Measurements from ENCODE around the gene POLR3B. TPM values are rescaled to one million over a fixed set of nuclear protein-coding genes. Genes with fewer than 3 reads are reported as not detected.

POLR3B gene
- total and polyA plus RNA-seq, 2 experiments from 2014 or later, result 8.3 to 13.7 TPM

DNA sequence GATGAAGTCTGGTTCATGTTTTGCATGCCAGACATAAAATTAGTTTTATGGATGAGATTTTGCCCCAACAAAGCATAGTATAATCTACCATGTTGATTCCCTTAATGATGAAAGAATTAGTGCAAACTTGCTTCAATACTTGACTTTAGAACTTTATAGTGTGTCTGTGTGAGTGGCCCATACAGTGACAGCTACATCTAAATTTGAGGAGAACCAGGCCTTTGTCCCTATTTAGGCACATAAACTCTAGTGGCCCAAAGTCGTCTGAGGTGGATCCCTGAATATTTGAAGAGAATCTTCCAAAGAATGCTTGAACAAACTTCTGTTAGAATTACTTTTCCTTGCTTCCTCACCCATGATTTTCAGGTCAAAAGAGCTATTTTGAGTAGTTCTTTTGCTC, 70.4 kb downstream of the POLR3B start:
- Histone ChIP-seq H2AFZ (no peak overlapping the region), H3K4me3 (no peak overlapping the region), H3F3A (ENCODE audit: insufficient read depth) (no peaks in the 10 kb centered on the region; the same call in 1 of the 2 replicates), H3K27ac (no peak overlapping the region), H4K20me1 (ENCODE audit: insufficient read depth) (no peaks in the 10 kb centered on the region), H3K4me2 (ENCODE audit: unreplicated experiment) (no peak overlapping the region), H3K9ac (no peak overlapping the region), H3K36me3 (ENCODE audit: low read depth) (peaks cover 15% of the 10 kb centered on the region; the same call in 1 of the 2 replicates), H3K9me2 (ENCODE audit: insufficient read depth) (no peaks in the 10 kb centered on the region), H3K27me3 (replicated peaks; ENCODE audit: insufficient read depth) (no peaks in the 10 kb centered on the region), H3K9me3 (ENCODE audit: low read depth) (no peaks in the 10 kb centered on the region), H3K79me2 (ENCODE audit: insufficient read depth) (no peaks in the 10 kb centered on the region), H3K4me1 (ENCODE audit: insufficient read depth) (no peaks in the 10 kb centered on the region)
- in situ Hi-C loops (cut with MboI), result no loop called here
- WGBS, 2 experiments (ENCODE audit: low coverage in 1 of 2, low lambda C conversion rate in 2 of 2, missing lambda C conversion rate in 2 of 2), result 54 to 57% methylated on average over 1 of the region's 1 CpG
- no peak for DNase-seq
- TF ChIP-seq EZH2 (IDR thresholded peaks at IDR 0.05; ENCODE audit: insufficient read depth, poor library complexity, severe bottlenecking) (no peak), EZH2phosphoT487 (IDR thresholded peaks at IDR 0.05; ENCODE audit: insufficient read depth, low read depth) (no peak)

DNA sequence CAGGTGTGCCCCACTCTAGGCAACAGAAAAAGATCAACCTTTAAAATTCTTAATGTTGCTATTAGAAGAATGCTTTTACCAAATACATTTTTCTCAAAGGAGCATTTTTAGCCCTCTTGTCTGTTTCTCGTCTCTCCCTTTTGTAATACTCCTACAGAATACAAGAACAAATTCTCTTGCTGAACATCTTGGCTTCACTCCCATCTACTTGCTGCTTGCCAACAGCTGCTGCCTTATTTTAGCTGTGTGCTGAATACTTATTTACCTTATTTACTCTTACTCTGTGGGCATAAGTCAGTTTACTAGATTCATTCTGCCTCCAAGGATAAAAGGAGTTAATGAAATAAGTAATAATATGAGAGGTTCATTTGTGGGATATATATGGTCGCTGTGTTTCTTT, 70.8 kb downstream of the POLR3B start:
- WGBS, 2 experiments (ENCODE audit: low coverage in 1 of 2, low lambda C conversion rate in 2 of 2, missing lambda C conversion rate in 2 of 2), result 68 to 70% methylated on average over 2 of the region's 2 CpGs
- no peak for DNase-seq
- in situ Hi-C loops (cut with MboI), result no loop called here
- Histone ChIP-seq H3K36me3 (ENCODE audit: low read depth) (peaks cover 15% of the 10 kb centered on the region; the same call in 1 of the 2 replicates), H3K27ac (no peak overlapping the region), H4K20me1 (ENCODE audit: insufficient read depth) (no peaks in the 10 kb centered on the region), H3K9ac (no peak overlapping the region), H3K27me3 (replicated peaks; ENCODE audit: insufficient read depth) (no peaks in the 10 kb centered on the region), H2AFZ (no peak overlapping the region), H3K9me2 (ENCODE audit: insufficient read depth) (no peaks in the 10 kb centered on the region), H3K4me1 (ENCODE audit: insufficient read depth) (no peaks in the 10 kb centered on the region), H3K4me3 (no peak overlapping the region), H3K79me2 (ENCODE audit: insufficient read depth) (no peaks in the 10 kb centered on the region), H3F3A (ENCODE audit: insufficient read depth) (no peaks in the 10 kb centered on the region; the same call in 1 of the 2 replicates), H3K4me2 (ENCODE audit: unreplicated experiment) (no peak overlapping the region), H3K9me3 (ENCODE audit: low read depth) (no peaks in the 10 kb centered on the region)
- TF ChIP-seq EZH2phosphoT487 (IDR thresholded peaks at IDR 0.05; ENCODE audit: insufficient read depth, low read depth), result no peak
- no peak for TF ChIP-seq EZH2 (IDR thresholded peaks at IDR 0.05; ENCODE audit: insufficient read depth, poor library complexity, severe bottlenecking)

DNA sequence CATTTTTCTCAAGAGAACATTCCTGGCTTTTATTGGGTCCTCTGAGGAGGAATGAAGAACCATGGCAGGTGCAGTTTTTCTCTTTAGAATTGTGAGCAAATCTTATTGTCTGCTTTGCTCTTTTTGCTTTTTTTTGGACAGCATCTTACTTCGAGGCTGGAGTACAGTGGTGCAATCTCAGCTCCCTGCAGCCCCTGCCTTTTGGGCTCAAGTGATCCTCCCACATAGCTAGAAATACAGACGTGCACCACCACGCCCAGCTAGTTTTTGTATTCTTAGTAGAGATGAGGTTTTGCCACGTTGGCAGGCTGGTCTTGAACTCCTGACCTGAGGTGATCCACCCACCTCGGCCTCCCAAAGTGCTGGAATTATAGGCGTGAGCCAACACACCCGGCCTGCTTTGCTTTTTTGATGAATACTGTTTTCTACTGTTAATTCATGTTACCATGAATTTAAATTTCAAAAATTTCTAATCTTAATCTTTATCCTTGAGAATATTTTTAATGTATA, 71.5 kb downstream of the POLR3B start:
- 84 to 85% methylated on average over 7 of the region's 7 CpGs for WGBS, 2 experiments (ENCODE audit: low coverage in 1 of 2, low lambda C conversion rate in 2 of 2, missing lambda C conversion rate in 2 of 2)

DNA sequence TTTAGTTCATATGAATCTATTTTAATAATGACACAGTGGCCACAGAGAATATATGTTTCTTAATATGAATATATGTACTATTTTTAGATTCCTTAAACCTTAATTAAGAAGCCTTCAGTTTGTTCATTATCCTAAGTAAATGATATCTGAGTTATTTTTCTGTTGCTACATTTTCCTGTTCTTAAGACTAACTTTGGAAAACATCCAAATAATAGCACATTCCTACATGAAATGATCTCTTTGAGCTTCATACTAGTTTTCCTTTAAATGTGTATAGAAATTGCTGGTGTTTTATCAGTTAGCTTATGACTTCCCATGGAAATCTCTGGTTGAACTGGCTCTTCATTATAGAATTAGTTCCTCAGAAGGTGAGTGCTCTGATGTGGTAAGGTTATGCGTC, 72.1 kb downstream of the POLR3B start:
- 100% methylated on average over 1 of the region's 1 CpG for WGBS, 2 experiments (ENCODE audit: low coverage in 1 of 2, low lambda C conversion rate in 2 of 2, missing lambda C conversion rate in 2 of 2)

More for the DNA sequence above, 71.5 kb downstream of the POLR3B start:
- Histone ChIP-seq H2AFZ (no peak overlapping the region), H3K4me1 (ENCODE audit: insufficient read depth) (no peaks in the 10 kb centered on the region), H4K20me1 (ENCODE audit: insufficient read depth) (no peaks in the 10 kb centered on the region), H3K9me3 (ENCODE audit: low read depth) (no peaks in the 10 kb centered on the region), H3K27ac (no peak overlapping the region), H3K4me2 (ENCODE audit: unreplicated experiment) (no peak overlapping the region), H3K27me3 (replicated peaks; ENCODE audit: insufficient read depth) (no peaks in the 10 kb centered on the region), H3K9me2 (ENCODE audit: insufficient read depth) (no peaks in the 10 kb centered on the region), H3K9ac (no peak overlapping the region), H3K36me3 (ENCODE audit: low read depth) (peaks cover 15% of the 10 kb centered on the region; the same call in 1 of the 2 replicates), H3F3A (ENCODE audit: insufficient read depth) (no peaks in the 10 kb centered on the region; the same call in 1 of the 2 replicates), H3K79me2 (ENCODE audit: insufficient read depth) (no peaks in the 10 kb centered on the region), H3K4me3 (no peak overlapping the region)
- DNase-seq, result no peak
- no peak for TF ChIP-seq EZH2 (IDR thresholded peaks at IDR 0.05; ENCODE audit: insufficient read depth, poor library complexity, severe bottlenecking)
- no peak for TF ChIP-seq EZH2phosphoT487 (IDR thresholded peaks at IDR 0.05; ENCODE audit: insufficient read depth, low read depth)
- in situ Hi-C loops (cut with MboI), result no loop called here

More for the DNA sequence above, 72.1 kb downstream of the POLR3B start:
- in situ Hi-C loops (cut with MboI), result no loop called here
- no peaks in the 10 kb centered on the region for H3K9me3 ChIP-seq (ENCODE audit: low read depth)
- no peaks in the 10 kb centered on the region; the same call in 1 of the 2 replicates for H3F3A ChIP-seq (ENCODE audit: insufficient read depth)
- no peak overlapping the region for H3K9ac ChIP-seq
- TF ChIP-seq EZH2 (IDR thresholded peaks at IDR 0.05; ENCODE audit: insufficient read depth, poor library complexity, severe bottlenecking) (no peak), EZH2phosphoT487 (IDR thresholded peaks at IDR 0.05; ENCODE audit: insufficient read depth, low read depth) (no peak)
- no peaks in the 10 kb centered on the region for H3K27me3 ChIP-seq (replicated peaks; ENCODE audit: insufficient read depth)
- H3K27ac ChIP-seq, result no peak overlapping the region
- H3K36me3 ChIP-seq (ENCODE audit: low read depth), result peaks cover 15% of the 10 kb centered on the region; the same call in 1 of the 2 replicates
- H3K4me3 ChIP-seq, result no peak overlapping the region
- no peaks in the 10 kb centered on the region for H3K4me1 ChIP-seq (ENCODE audit: insufficient read depth)
- no peak overlapping the region for H3K4me2 ChIP-seq (ENCODE audit: unreplicated experiment)
- no peaks in the 10 kb centered on the region for H3K79me2 ChIP-seq (ENCODE audit: insufficient read depth)
- no peak overlapping the region for H2AFZ ChIP-seq
- no peaks in the 10 kb centered on the region for H3K9me2 ChIP-seq (ENCODE audit: insufficient read depth)
- DNase-seq, result no peak
- no peaks in the 10 kb centered on the region for H4K20me1 ChIP-seq (ENCODE audit: insufficient read depth)
